Caco-2 (cell line): ENCODE data around the gene MARCHF10. TPM values are rescaled to one million over a fixed set of nuclear protein-coding genes. Genes with fewer than 3 reads are reported as not detected.

Experiments used
- BruUV-seq: library from RNA; stranded (reverse); fragments of 400-500 nt; replicated peaks from 2 replicates; lab custom pipeline; 2021; lab: Mats Ljungman, UMichigan
- CTCF ChIA-PET: fragments of 300-600 bp; sonication (Branson Sonifier 250); formaldehyde crosslinking; loops from one replicate; lab custom pipeline; 2022; ENCODE audit warnings: antibody characterized with exemption; lab: Charles Lee
- POLR2A ChIA-PET: fragments of 300-600 bp; sonication (Branson Sonifier 250); formaldehyde crosslinking; loops from one replicate; lab custom pipeline; 2022; ENCODE audit warnings: antibody characterized with exemption; lab: Charles Lee
- DNase-seq, 2 experiments: peaks; one replicate each; pipeline versions ENCODE4 v3.0.0 to v3.0.0-alpha.2; 2020 to 2022
- H3K27me3 ChIP-seq: replicated peaks from 2 replicates; pipeline ENCODE4 v1.6.0; 2011; ENCODE audit warnings: low read length; ENCODE audit not compliant: control insufficient read depth, insufficient read depth
- H3K36me3 ChIP-seq: 2 replicates; pipeline ENCODE4 v1.5.1; 2011; ENCODE audit warnings: low read length; ENCODE audit not compliant: control insufficient read depth, insufficient read depth
- H3K4me1 ChIP-seq: fragments of 250-450 bp; sonication (Bioruptor Pico); 2 replicates; pipeline ENCODE4 v1.5.1; 2020; ENCODE audit warnings: mild to moderate bottlenecking
- H3K4me3 ChIP-seq: 2 replicates; pipeline ENCODE4 v1.5.1; 2011; ENCODE audit warnings: low read depth, mild to moderate bottlenecking, control low read depth, low read length
- H3K9me3 ChIP-seq: fragments of 250-450 bp; sonication (Bioruptor Pico); 2 replicates; pipeline ENCODE4 v1.5.1; 2020; ENCODE audit warnings: mild to moderate bottlenecking, moderate library complexity
- H3K27ac Mint-ChIP-seq: one replicate; pipeline ENCODE4 v1.8.0; 2022; ENCODE audit warnings: mixed read lengths; ENCODE audit not compliant: unreplicated experiment
- H3K27me3 Mint-ChIP-seq: one replicate; pipeline ENCODE4 v1.8.0; 2022; ENCODE audit warnings: mixed read lengths; ENCODE audit not compliant: insufficient read depth, unreplicated experiment
- H3K36me3 Mint-ChIP-seq: one replicate; pipeline ENCODE4 v1.8.0; 2022; ENCODE audit warnings: mild to moderate bottlenecking, mixed read lengths; ENCODE audit not compliant: insufficient read depth, unreplicated experiment
- H3K4me1 Mint-ChIP-seq: one replicate; pipeline ENCODE4 v1.8.0; 2022; ENCODE audit warnings: low read depth, mixed read lengths; ENCODE audit not compliant: unreplicated experiment
- H3K4me3 Mint-ChIP-seq: one replicate; pipeline ENCODE4 v1.8.0; 2022; ENCODE audit warnings: mild to moderate bottlenecking, moderate library complexity, mixed read lengths; ENCODE audit not compliant: unreplicated experiment
- H3K9me3 Mint-ChIP-seq: one replicate; pipeline ENCODE4 v1.8.0; 2022; ENCODE audit warnings: mixed read lengths; ENCODE audit not compliant: unreplicated experiment
- intact Hi-C: fragments of 100-400 bp; cut with micrococcal nuclease; formaldehyde crosslinking; loops from one replicate; pipeline ENCODE4 v1.10.0; 2022; ENCODE audit not compliant: unreplicated experiment
- total RNA-seq: library from RNA; stranded (reverse); gene quantifications from 2 replicates; pipeline ENCODE4 v1.2.3, GENCODE V29; 2022
- TF ChIP-seq, protein P1 (sequence below), 2 experiments: fragments of 200-600 bp in 1 of 2; IDR thresholded peaks; 1 replicate in 1 of 2; 2 replicates in 1 of 2; pipeline versions ENCODE4 v1.5.1 to v1.8.0; 2011 to 2022; ENCODE audit warnings: antibody characterized with exemption in 1 of 2, control low read depth in 1 of 2, inconsistent platforms in 1 of 2, low read depth in 1 of 2, low read length in 1 of 2, mild to moderate bottlenecking in 1 of 2, moderate library complexity in 1 of 2; ENCODE audit not compliant: insufficient read depth in 1 of 2, severe bottlenecking in 1 of 2, unreplicated experiment in 1 of 2

Gene MARCHF10
- total RNA-seq, 1 experiment from 2014 or later = not detected

DNA sequence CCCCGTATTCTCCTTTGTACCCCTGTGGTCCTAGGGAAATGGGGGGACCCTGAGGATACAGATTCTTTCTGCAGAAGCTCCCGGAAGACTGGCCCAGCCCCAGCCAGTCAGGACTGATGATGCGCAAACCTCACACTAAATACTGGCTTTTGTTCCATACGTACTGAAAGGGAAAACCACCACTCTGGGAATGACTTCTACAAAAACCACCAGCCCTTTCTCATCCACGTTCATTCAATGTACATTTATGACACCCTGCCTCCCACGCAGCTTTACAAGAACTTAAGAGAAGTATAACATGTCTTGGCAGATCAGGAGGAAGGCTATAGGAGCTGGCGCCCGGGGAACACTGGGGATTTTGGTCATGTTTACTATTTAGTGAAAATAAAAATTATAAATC is 70.6 kb downstream of the MARCHF10 start:
- H3K4me1 ChIP-seq = no peaks in the 10 kb centered on the region
- TF ChIP-seq, protein P1, sequence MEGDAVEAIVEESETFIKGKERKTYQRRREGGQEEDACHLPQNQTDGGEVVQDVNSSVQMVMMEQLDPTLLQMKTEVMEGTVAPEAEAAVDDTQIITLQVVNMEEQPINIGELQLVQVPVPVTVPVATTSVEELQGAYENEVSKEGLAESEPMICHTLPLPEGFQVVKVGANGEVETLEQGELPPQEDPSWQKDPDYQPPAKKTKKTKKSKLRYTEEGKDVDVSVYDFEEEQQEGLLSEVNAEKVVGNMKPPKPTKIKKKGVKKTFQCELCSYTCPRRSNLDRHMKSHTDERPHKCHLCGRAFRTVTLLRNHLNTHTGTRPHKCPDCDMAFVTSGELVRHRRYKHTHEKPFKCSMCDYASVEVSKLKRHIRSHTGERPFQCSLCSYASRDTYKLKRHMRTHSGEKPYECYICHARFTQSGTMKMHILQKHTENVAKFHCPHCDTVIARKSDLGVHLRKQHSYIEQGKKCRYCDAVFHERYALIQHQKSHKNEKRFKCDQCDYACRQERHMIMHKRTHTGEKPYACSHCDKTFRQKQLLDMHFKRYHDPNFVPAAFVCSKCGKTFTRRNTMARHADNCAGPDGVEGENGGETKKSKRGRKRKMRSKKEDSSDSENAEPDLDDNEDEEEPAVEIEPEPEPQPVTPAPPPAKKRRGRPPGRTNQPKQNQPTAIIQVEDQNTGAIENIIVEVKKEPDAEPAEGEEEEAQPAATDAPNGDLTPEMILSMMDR (IDR thresholded peaks at IDR 0.05; ENCODE audit: insufficient read depth in 1 of 2, low read depth in 1 of 2, low read length in 1 of 2, severe bottlenecking in 1 of 2, unreplicated experiment in 1 of 2) = no peak
- Mint-ChIP-seq H3K9me3 (no peaks in the 10 kb centered on the region), H3K4me1 (no peaks in the 10 kb centered on the region), H3K36me3 (no peaks in the 10 kb centered on the region), H3K27me3 (peaks cover 18% of the 10 kb centered on the region), H3K27ac (no peak overlapping the region), H3K4me3 (no peak overlapping the region)
- no TSS peak for BruUV-seq
- ChIA-PET POLR2A (no interaction called here), CTCF (no interaction called here)
- DNase-seq = no peak
- H3K9me3 ChIP-seq = no peaks in the 10 kb centered on the region
- no peaks in the 10 kb centered on the region; the same call in 1 of the 2 replicates for H3K27me3 ChIP-seq
- H3K36me3 ChIP-seq = no peaks in the 10 kb centered on the region
- no peak overlapping the region for H3K4me3 ChIP-seq
- intact Hi-C loops = no loop called here

DNA sequence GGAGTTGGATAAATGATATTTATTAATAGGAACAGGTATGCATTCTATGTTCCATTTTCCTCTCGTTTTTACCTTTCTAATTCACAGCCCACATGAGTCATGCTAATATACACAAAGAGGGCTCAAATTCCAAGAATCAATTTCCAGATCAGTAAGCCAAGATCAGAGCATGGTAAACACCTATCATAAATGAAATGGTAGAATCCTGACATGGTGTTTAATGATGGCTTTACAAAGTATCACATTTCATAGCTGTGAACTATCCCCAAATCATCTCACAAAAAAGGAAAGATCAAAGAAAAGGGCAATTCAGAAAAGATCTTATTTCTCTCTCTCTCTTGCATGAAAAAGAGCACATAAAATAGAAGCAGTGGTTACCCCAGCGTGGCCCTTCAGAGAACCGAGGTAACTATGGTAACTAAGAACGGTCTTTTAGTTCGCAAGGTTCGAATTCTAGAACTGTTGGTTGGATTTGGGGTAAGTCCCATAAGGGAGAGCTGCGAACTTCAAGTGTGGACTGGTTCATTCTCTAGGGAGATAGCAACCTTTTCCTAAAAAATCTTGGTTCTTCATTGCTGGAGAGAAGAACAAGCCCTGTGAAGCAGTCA is 73.0 kb downstream of the MARCHF10 start:
- no TSS peak for BruUV-seq
- no peak overlapping the region for H3K4me3 Mint-ChIP-seq
- no peak overlapping the region for H3K27ac Mint-ChIP-seq
- ChIA-PET POLR2A (interaction anchor here (0.6 kb wide), 1 partner anchor 96 kb away, joined by 5 read pairs; no protein-coding TSS in a partner anchor), CTCF (no interaction called here)
- intact Hi-C loops = no loop called here
- Histone ChIP-seq H3K27me3 (no peaks in the 10 kb centered on the region; the same call in 1 of the 2 replicates), H3K36me3 (no peaks in the 10 kb centered on the region), H3K4me1 (no peaks in the 10 kb centered on the region), H3K4me3 (no peak overlapping the region), H3K9me3 (no peaks in the 10 kb centered on the region)
- no peak for DNase-seq
- TF ChIP-seq, protein P1 (IDR thresholded peaks at IDR 0.05; ENCODE audit: insufficient read depth in 1 of 2, low read depth in 1 of 2, low read length in 1 of 2, severe bottlenecking in 1 of 2, unreplicated experiment in 1 of 2) = no peak
- H3K27me3 Mint-ChIP-seq = peaks cover 18% of the 10 kb centered on the region
- H3K9me3 Mint-ChIP-seq = no peaks in the 10 kb centered on the region
- H3K4me1 Mint-ChIP-seq = no peaks in the 10 kb centered on the region
- H3K36me3 Mint-ChIP-seq = no peaks in the 10 kb centered on the region

DNA sequence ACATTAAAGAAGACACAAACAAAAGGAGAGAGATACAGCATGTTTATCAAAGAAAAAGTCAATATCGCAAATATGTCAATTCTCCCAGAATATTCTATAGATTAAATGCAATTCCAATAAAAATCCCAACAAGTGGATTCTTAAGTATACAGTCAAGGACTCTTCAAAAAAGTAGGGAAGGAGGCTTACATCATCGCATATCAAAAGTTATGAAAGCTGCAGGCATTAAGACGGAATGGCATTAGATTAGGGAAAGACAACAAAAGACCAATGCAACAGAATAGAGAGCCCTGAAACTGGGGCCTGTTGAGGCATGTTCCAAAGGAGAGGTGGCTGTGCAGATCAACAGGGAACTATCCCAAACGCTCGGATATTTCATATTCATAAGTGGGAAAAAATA is 76.0 kb downstream of the MARCHF10 start:
- no peak for DNase-seq
- CTCF ChIA-PET = no interaction called here
- Histone ChIP-seq H3K9me3 (no peaks in the 10 kb centered on the region), H3K4me1 (no peaks in the 10 kb centered on the region), H3K27me3 (no peaks in the 10 kb centered on the region), H3K36me3 (no peaks in the 10 kb centered on the region), H3K4me3 (no peak overlapping the region)
- Mint-ChIP-seq H3K27ac (no peak overlapping the region), H3K36me3 (no peaks in the 10 kb centered on the region), H3K27me3 (peaks cover 15% of the 10 kb centered on the region), H3K4me1 (no peaks in the 10 kb centered on the region), H3K4me3 (no peak overlapping the region), H3K9me3 (no peaks in the 10 kb centered on the region)
- BruUV-seq = no TSS peak
- intact Hi-C loops = no loop called here
- TF ChIP-seq, protein P1 (IDR thresholded peaks at IDR 0.05; ENCODE audit: insufficient read depth in 1 of 2, low read depth in 1 of 2, low read length in 1 of 2, severe bottlenecking in 1 of 2, unreplicated experiment in 1 of 2) = no peak
- POLR2A ChIA-PET = no interaction called here
